Keratinocyte (primary cell): ENCODE results near the gene IFNL1.

ENCODE experiments used
- CTCF ChIP-seq, 3 experiments: IDR thresholded peaks in 1 of 3; conservative IDR thresholded peaks in 1 of 3; optimal IDR thresholded peaks in 1 of 3; 2 replicates in 2 of 3; 3 replicates in 1 of 3; pipeline versions ENCODE3 to v1.5.1; 2011; ENCODE audit warnings: low read length in 3 of 3, mild to moderate bottlenecking in 3 of 3, moderate library complexity in 2 of 3, control low read depth in 1 of 3, inconsistent platforms in 1 of 3; ENCODE audit not compliant: insufficient read depth in 2 of 3; ENCODE audit errors: extremely low read depth in 1 of 3
- EZH2 ChIP-seq: IDR thresholded peaks from one replicate; pipeline ENCODE4 v1.6.1; 2012; ENCODE audit warnings: inconsistent platforms, mild to moderate bottlenecking, low read length, moderate library complexity

DNA sequence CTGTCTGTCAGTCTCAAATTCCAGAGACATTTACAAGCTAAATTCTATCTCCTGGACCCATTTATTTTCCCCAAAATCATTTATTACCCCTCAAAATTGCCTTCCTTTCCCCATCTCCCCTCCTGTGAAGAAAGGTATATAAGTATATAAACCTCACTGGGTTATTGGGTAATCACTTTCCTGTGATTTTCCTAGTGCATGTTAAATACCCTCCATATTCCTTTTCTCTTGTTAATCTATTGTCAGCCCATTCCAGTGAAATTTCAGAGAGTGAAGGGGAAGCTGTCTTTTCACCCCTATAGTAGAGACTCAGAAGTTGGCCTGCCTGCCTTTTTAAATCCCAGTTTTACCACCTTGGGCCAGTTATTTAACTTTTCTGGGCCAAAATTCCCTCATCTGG lies 9.9 kb downstream of the IFNL1 start:
- TF ChIP-seq CTCF (optimal IDR thresholded peaks at IDR 0.05 in 1 of 3, IDR thresholded peaks at IDR 0.05 in 1 of 3, conservative IDR thresholded peaks at IDR 0.05 in 1 of 3; ENCODE audit: extremely low read depth in 1 of 3, insufficient read depth in 2 of 3, low read length in 3 of 3) = no peak
- no peak for TF ChIP-seq EZH2
